ENCODE data around the gene KIAA0232.

DNA sequence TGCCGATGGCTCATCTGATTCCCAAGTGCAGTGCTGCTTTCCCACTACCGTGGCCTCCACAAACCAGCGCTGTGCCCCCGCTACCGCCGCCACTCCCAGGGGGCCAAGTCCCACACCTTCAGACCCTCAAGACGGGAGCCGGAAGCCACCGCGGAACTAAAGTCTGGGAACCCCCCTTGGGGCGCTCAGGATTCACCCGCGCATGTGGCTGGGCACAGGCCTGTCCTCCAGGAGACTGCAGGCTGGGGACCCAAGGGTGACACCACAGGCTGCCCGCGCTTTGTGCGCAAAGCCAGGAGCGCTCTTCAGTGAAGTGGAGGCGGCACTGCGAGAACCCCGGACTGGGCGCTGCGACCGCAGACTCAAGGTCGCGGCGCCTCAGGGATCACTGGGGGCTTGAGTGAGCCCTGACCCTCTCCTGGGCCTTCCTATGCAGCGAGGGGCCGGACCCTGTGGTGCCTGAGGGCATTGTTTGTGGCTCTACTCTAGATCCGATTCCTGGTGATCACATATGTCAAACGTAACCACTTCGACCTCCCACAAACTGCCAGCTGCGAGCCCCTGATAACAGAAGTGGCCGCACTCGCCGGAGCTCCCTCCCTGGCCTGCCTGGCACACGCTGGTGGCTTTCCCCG, 106.7 kb downstream of the KIAA0232 start:
- TF ChIP-seq EZH2 (IDR thresholded peaks at IDR 0.05; ENCODE audit: insufficient read depth, poor library complexity, severe bottlenecking) (no peak), EZH2phosphoT487 (IDR thresholded peaks at IDR 0.05; ENCODE audit: insufficient read depth, low read depth) (no peak)

Data from GM23248 (cell line).